Immature natural killer cell (primary cell): Measurements from ENCODE around the gene EDEM1. TPM values are rescaled to one million over a fixed set of nuclear protein-coding genes. Genes with fewer than 3 reads are reported as not detected.
"Not testable (repeated sequence)": the region's sequence is repeated elsewhere in the genome, so short reads cannot be mapped to it uniquely, and the experiment has no call there.

ENCODE experiments used
- DNase-seq, 3 donors: peaks; one replicate each; pipeline ENCODE4 v3.0.0; 2022; ENCODE audit warnings: mixed read lengths in 1 of 3
- H3K27ac Mint-ChIP-seq, 6 donors: one replicate each; pipeline ENCODE4 v1.8.0; 2020; ENCODE audit warnings: mixed read lengths in 6 of 6, mild to moderate bottlenecking in 5 of 6, inconsistent platforms in 4 of 6, moderate library complexity in 3 of 6
- H3K27me3 Mint-ChIP-seq, 3 donors: one replicate each; pipeline ENCODE4 v1.8.0; 2020 to 2021; ENCODE audit warnings: low read depth in 3 of 3, mild to moderate bottlenecking in 3 of 3, mixed read lengths in 3 of 3, moderate library complexity in 3 of 3, inconsistent platforms in 1 of 3
- H3K36me3 Mint-ChIP-seq, 3 donors: one replicate each; pipeline ENCODE4 v1.8.0; 2020; ENCODE audit warnings: mixed read lengths in 3 of 3, inconsistent platforms in 2 of 3, mild to moderate bottlenecking in 2 of 3
- H3K4me1 Mint-ChIP-seq, 2 donors: one replicate each; pipeline ENCODE4 v1.8.0; 2020; ENCODE audit warnings: inconsistent platforms in 2 of 2, mild to moderate bottlenecking in 2 of 2, mixed read lengths in 2 of 2, moderate library complexity in 1 of 2
- H3K4me3 Mint-ChIP-seq, 5 donors: one replicate each; pipeline ENCODE4 v1.8.0; 2020; ENCODE audit warnings: mild to moderate bottlenecking in 5 of 5, mixed read lengths in 5 of 5, inconsistent platforms in 3 of 5, moderate library complexity in 3 of 5
- H3K9me3 Mint-ChIP-seq, 6 donors: one replicate each; pipeline ENCODE4 v1.8.0; 2020; ENCODE audit warnings: mild to moderate bottlenecking in 6 of 6, mixed read lengths in 6 of 6, inconsistent platforms in 4 of 6, moderate library complexity in 3 of 6
- polyA plus RNA-seq, 3 donors: library from polyadenylated mRNA; unstranded; fragments of 300-500 nt; fragmentation: Illumina TruSeq; gene quantifications; one replicate each; pipeline ENCODE4 v1.2.3, GENCODE V29; 2021

The EDEM1 gene
- polyA plus RNA-seq, 3 donors from 2014 or later, result 15.3 to 29.3 (median 24.0) TPM

DNA sequence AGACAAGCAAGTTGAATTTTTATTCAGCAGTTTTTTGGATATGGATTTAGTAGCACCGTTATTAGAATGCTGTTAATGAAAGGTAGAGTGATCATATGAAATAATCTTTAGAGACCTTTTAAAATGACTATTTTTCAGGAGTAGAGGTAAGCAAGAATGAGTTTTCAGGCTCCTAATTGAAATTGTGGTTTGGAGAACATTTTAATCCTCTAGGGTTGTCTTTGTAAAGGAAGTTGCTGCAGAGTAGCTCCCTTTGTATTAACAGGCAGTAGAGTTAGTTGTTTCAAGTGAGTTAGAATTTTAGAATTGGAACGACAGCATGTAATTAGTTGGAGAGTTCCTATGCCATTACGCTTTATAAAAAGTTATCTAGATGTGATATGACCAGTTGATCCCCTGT lies 27.2 kb upstream of the EDEM1 start:
- no peaks in the 10 kb centered on the region for H3K9me3 Mint-ChIP-seq
- no peak overlapping the region for H3K4me3 Mint-ChIP-seq

DNA sequence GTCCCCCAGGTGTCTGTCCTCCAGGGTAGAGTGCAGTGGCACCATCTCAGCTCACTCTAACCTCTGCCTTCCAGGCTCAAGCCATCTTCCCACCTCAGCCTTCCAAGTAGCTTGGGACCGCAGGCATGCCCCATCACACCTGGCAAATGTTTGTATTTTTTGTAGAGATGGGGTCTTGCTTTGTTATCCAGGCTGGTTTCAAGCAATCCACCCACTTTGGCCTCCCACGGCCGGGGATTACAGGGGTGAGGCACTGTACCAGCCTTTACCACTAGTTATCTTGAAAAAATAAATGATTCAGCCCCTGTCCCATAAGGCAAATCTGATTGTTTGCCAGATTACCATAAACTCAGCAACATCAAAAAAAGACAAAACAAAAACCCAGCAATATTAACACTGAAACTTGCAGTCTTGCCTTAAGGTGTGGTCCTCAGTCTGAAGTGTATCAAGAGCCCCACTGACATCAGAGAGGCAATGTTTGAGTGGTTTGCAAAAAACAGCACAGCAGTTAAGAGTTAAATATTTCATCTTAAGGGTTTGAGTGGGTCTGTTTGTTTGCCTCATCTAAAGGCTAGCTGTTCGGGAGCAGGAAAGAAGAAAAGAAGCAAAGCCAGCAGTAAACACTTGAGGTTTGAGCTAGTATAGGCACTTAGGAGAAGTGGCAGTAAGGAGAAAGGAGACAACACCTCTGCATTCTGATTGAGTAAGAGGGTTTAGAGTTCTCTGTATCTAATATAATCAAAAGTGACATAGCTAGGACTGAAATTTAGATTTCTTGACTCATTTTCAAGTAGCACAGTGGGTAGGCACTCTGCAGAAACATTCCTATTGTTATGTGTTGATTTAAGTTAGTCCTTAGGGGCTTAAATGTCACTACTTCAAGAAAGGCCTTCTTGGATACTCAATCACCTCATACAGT lies 26.3 kb upstream of the EDEM1 start:
- DNase-seq, result no peak
- no peaks in the 10 kb centered on the region for H3K9me3 Mint-ChIP-seq
- H3K27me3 Mint-ChIP-seq, result peaks cover 0 to 2% (median 0%) of the 10 kb centered on the region in 3 donors
- peak overlapping the region in 4 of 6 donors; percentile 17 to 79 (median 54) for H3K27ac Mint-ChIP-seq
- H3K4me3 Mint-ChIP-seq, result no peak overlapping the region
- peaks cover 60 to 83% of the 10 kb centered on the region in 2 donors for H3K4me1 Mint-ChIP-seq
- H3K36me3 Mint-ChIP-seq, result no peaks in the 10 kb centered on the region

More for the DNA sequence above, 27.2 kb upstream of the EDEM1 start:
- no peaks in the 10 kb centered on the region for H3K36me3 Mint-ChIP-seq
- peaks cover 61 to 86% of the 10 kb centered on the region in 2 donors for H3K4me1 Mint-ChIP-seq
- peak overlapping the region in 2 of 6 donors; percentile 6 to 37 for H3K27ac Mint-ChIP-seq
- no peak for DNase-seq
- H3K27me3 Mint-ChIP-seq, result peaks cover 0 to 2% (median 0%) of the 10 kb centered on the region in 3 donors

DNA sequence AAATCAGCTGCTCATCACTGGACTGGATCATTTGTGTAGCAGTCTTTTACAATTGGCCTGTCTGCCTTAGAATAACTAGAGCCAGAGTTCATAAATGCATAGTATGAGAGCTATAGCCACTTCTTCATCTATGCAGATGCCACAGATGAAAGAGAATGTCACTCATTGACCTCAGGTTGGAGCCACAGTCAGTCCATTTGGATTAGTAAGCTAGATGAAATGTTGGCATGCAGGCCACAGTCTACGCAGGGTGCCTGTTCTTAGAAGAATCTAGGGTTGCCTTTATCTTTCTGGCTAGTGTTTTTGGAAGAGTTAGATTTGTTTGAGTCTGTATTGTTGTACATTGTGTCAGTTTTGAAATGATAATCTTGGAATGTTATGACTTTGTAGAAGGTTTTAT lies 25.4 kb upstream of the EDEM1 start:
- Mint-ChIP-seq H3K9me3 (no peaks in the 10 kb centered on the region), H3K36me3 (no peaks in the 10 kb centered on the region), H3K27ac (peak overlapping the region in 2 of 6 donors; percentile 7 to 19), H3K4me3 (no peak overlapping the region), H3K4me1 (peaks cover 61 to 82% of the 10 kb centered on the region in 2 donors), H3K27me3 (no peaks in the 10 kb centered on the region)
- no peak for DNase-seq

- Mint-ChIP-seq H3K9me3 (no peaks in the 10 kb centered on the region), H3K27ac (no peak overlapping the region), H3K36me3 (no peaks in the 10 kb centered on the region), H3K27me3 (no peaks in the 10 kb centered on the region), H3K4me3 (no peak overlapping the region), H3K4me1 (peaks cover 57 to 77% of the 10 kb centered on the region in 2 donors)
- DNase-seq, result no peak
These were observed 21.8 kb upstream of the EDEM1 start for GRCh38 chr3:5165698-5166097.

DNA sequence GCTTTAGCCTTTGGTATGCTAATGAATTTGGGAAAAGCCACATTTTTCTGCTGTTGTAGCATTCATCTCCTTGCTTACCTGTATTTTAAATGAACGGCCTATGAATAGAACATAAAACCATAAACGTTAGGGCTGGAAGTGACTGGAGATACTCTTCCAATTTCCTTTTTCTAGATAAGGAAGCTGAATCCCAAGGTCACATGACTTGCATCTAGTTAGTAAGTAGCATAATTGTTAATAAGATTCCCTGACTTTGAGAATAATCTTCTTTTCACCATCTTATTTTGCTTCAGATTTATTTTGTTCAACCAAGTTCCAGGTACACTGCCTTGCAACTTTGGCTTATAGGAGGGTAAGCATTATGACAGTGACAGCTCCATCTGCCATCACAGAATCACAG lies 20.7 kb upstream of the EDEM1 start:
- peaks cover 0 to 3% (median under 1%) of the 10 kb centered on the region in 3 donors for H3K36me3 Mint-ChIP-seq
- no peak overlapping the region for H3K4me3 Mint-ChIP-seq
- H3K27me3 Mint-ChIP-seq, result no peaks in the 10 kb centered on the region
- no peak for DNase-seq
- H3K9me3 Mint-ChIP-seq, result no peaks in the 10 kb centered on the region
- H3K27ac Mint-ChIP-seq, result no peak overlapping the region
- peaks cover 46 to 66% of the 10 kb centered on the region in 2 donors for H3K4me1 Mint-ChIP-seq

GRCh38 chr3:5168110-5168509 lies 19.4 kb upstream of the EDEM1 start:
- Mint-ChIP-seq H3K9me3 (no peaks in the 10 kb centered on the region), H3K4me1 (peaks cover 38 to 55% of the 10 kb centered on the region in 2 donors), H3K36me3 (peaks cover 0 to 11% (median 9%) of the 10 kb centered on the region in 3 donors), H3K27ac (peak overlapping the region in 1 of 6 donors; percentile 50), H3K4me3 (no peak overlapping the region), H3K27me3 (no peaks in the 10 kb centered on the region)
- no peak for DNase-seq

GRCh38 chr3:5169807-5170206 lies 17.7 kb upstream of the EDEM1 start:
- Mint-ChIP-seq H3K4me1 (peaks cover 28 to 38% of the 10 kb centered on the region in 2 donors), H3K36me3 (peaks cover 0 to 16% (median 9%) of the 10 kb centered on the region in 3 donors), H3K4me3 (no peak overlapping the region), H3K27me3 (no peaks in the 10 kb centered on the region), H3K27ac (peak overlapping the region in 2 of 6 donors; percentile 36 to 80), H3K9me3 (no peaks in the 10 kb centered on the region)
- DNase-seq, result no peak

- Mint-ChIP-seq H3K36me3 (peaks cover 0 to 23% (median 9%) of the 10 kb centered on the region in 3 donors), H3K27me3 (no peaks in the 10 kb centered on the region), H3K4me1 (peaks cover 20 to 27% of the 10 kb centered on the region in 2 donors), H3K4me3 (no peak overlapping the region), H3K27ac (no peak overlapping the region), H3K9me3 (no peaks in the 10 kb centered on the region)
- no peak for DNase-seq
These were observed 16.5 kb upstream of the EDEM1 start for GRCh38 chr3:5170975-5171374.

DNA sequence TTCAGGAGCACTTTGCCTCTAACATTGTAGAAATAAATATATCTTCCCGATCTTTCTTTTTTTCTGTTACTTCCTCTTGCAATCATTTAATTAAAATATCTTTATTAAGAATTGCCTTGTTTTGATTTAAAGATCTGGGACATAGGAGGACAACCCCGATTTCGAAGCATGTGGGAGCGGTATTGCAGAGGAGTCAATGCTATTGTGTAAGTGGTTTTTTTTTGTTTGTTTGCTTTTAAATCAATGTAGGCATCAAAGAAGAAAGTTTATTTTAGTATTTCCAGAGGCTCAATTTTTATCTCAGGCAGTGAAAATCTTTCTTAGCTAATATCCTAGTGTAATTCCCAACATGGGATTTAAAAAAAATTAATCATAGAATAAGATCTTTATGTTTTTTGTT lies 15.5 kb upstream of the EDEM1 start:
- Mint-ChIP-seq H3K27ac (no peak overlapping the region), H3K36me3 (peaks cover 0 to 23% (median 9%) of the 10 kb centered on the region in 3 donors), H3K27me3 (no peaks in the 10 kb centered on the region), H3K4me3 (no peak overlapping the region), H3K9me3 (no peaks in the 10 kb centered on the region), H3K4me1 (peaks cover 15 to 20% of the 10 kb centered on the region in 2 donors)
- DNase-seq, result no peak

GRCh38 chr3:5179036-5179435 lies 8.5 kb upstream of the EDEM1 start:
- not testable (repeated sequence) for H3K9me3 Mint-ChIP-seq, DNase-seq, H3K27me3 Mint-ChIP-seq, H3K4me3 Mint-ChIP-seq, H3K27ac Mint-ChIP-seq, H3K4me1 Mint-ChIP-seq
- H3K36me3 Mint-ChIP-seq, result peaks cover 3 to 38% (median 9%) of the 10 kb centered on the region in 3 donors

- no peaks in the 10 kb centered on the region for H3K9me3 Mint-ChIP-seq
- peaks cover 0 to 9% of the 10 kb centered on the region in 2 donors for H3K4me1 Mint-ChIP-seq
- peak overlapping the region in 1 of 6 donors; percentile 22 for H3K27ac Mint-ChIP-seq
- DNase-seq, result no peak
- H3K4me3 Mint-ChIP-seq, result no peak overlapping the region
- peaks cover 0 to 2% (median 0%) of the 10 kb centered on the region in 3 donors for H3K27me3 Mint-ChIP-seq
- peaks cover 3 to 29% (median 9%) of the 10 kb centered on the region in 3 donors for H3K36me3 Mint-ChIP-seq
These were observed 5.9 kb upstream of the EDEM1 start for GRCh38 chr3:5181469-5182141.

GRCh38 chr3:5183714-5184113 lies 3.8 kb upstream of the EDEM1 start:
- H3K27ac Mint-ChIP-seq, result peak overlapping the region in 1 of 6 donors; percentile 17
- H3K4me1 Mint-ChIP-seq, result peaks cover 9 to 20% of the 10 kb centered on the region in 2 donors
- peaks cover 3 to 21% (median 6%) of the 10 kb centered on the region in 3 donors for H3K36me3 Mint-ChIP-seq
- H3K4me3 Mint-ChIP-seq, DNase-seq, H3K9me3 Mint-ChIP-seq, H3K27me3 Mint-ChIP-seq: not testable (repeated sequence)

DNA sequence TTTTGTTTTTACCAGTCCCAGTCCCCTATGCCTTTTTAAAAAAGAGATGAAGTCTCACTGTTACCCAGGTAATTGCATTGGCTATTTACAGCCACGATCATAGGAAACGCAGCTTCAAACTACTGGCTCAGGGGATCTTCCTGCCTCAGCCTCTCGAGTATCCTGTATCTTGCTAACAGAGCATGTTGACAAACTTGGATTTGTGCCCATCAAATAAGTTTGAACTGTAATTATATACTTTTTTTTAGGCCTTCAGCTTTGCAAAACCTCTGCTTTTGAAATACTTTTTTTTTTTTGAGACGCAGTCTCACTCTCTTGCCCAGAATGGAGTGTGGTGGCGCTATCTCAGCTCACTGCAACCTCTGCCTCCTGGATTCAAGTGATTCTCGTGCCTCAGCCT lies 3.0 kb upstream of the EDEM1 start:
- Mint-ChIP-seq H3K27ac (no peak overlapping the region), H3K27me3 (peaks cover 2 to 10% (median 6%) of the 10 kb centered on the region in 3 donors), H3K36me3 (peaks cover 3 to 14% (median 4%) of the 10 kb centered on the region in 3 donors), H3K4me1 (peaks cover 16 to 28% of the 10 kb centered on the region in 2 donors), H3K4me3 (no peak overlapping the region), H3K9me3 (no peaks in the 10 kb centered on the region)
- DNase-seq, result no peak
